ENCODE results near the gene IL17RA. TPM values are rescaled to one million over a fixed set of nuclear protein-coding genes. Genes with fewer than 3 reads are reported as not detected.

The IL17RA gene
- polyA plus RNA-seq, 1 donor from 2014 or later = 0.52 TPM

- no peaks in the 10 kb centered on the region for H3K36me3 ChIP-seq (ENCODE audit: insufficient read depth, low read length)
- H4K20me1 ChIP-seq (ENCODE audit: insufficient read depth) = no peaks in the 10 kb centered on the region
- no peaks in the 10 kb centered on the region for H3K27me3 ChIP-seq (ENCODE audit: insufficient read depth, low read depth, low read length)
- H3F3A ChIP-seq (ENCODE audit: insufficient read depth, low read length, poor library complexity, severe bottlenecking) = no peaks in the 10 kb centered on the region
- H3K9ac ChIP-seq (ENCODE audit: low read length) = no peak overlapping the region
- no peaks in the 10 kb centered on the region for H3K9me3 ChIP-seq (ENCODE audit: low read length)
- H3K4me2 ChIP-seq (ENCODE audit: low read length) = no peak overlapping the region
- H3K4me3 ChIP-seq (ENCODE audit: low read length) = no peak overlapping the region
- TF ChIP-seq TAF1 (IDR thresholded peaks at IDR 0.05; ENCODE audit: low read depth) = no peak
- TF ChIP-seq MXI1 (conservative IDR thresholded peaks at IDR 0.05; ENCODE audit: poor library complexity, severe bottlenecking) = no peak
- no peak for TF ChIP-seq RAD21 (conservative IDR thresholded peaks at IDR 0.05)
- H3K79me2 ChIP-seq (replicated peaks; ENCODE audit: insufficient read depth, low read length) = no peaks in the 10 kb centered on the region
- H3K27ac ChIP-seq (ENCODE audit: low read length) = no peak overlapping the region
- no peaks in the 10 kb centered on the region for H3K9me2 ChIP-seq (ENCODE audit: insufficient read depth, low read length)
- no peak overlapping the region for H2AFZ ChIP-seq (ENCODE audit: low read depth, low read length)
Measured at GRCh38 chr22:17109976-17110375, 25.2 kb downstream of the IL17RA start.

- Histone ChIP-seq H3K9ac (ENCODE audit: low read length) (no peak overlapping the region), H3K79me2 (replicated peaks; ENCODE audit: insufficient read depth, low read length) (no peaks in the 10 kb centered on the region), H3K27ac (ENCODE audit: low read length) (no peak overlapping the region), H4K20me1 (ENCODE audit: insufficient read depth) (no peaks in the 10 kb centered on the region), H3K36me3 (ENCODE audit: insufficient read depth, low read length) (no peaks in the 10 kb centered on the region), H3K4me2 (ENCODE audit: low read length) (no peak overlapping the region), H3K4me3 (ENCODE audit: low read length) (no peak overlapping the region), H3F3A (ENCODE audit: insufficient read depth, low read length, poor library complexity, severe bottlenecking) (no peaks in the 10 kb centered on the region), H2AFZ (ENCODE audit: low read depth, low read length) (no peak overlapping the region), H3K9me3 (ENCODE audit: low read length) (no peaks in the 10 kb centered on the region), H3K27me3 (ENCODE audit: insufficient read depth, low read depth, low read length) (no peaks in the 10 kb centered on the region), H3K9me2 (ENCODE audit: insufficient read depth, low read length) (no peaks in the 10 kb centered on the region)
- TF ChIP-seq CTCF (IDR thresholded peaks at IDR 0.05; ENCODE audit: poor library complexity, severe bottlenecking) = no peak
- no peak for TF ChIP-seq RAD21 (conservative IDR thresholded peaks at IDR 0.05)
- TF ChIP-seq EP300 (conservative IDR thresholded peaks at IDR 0.05; ENCODE audit: poor library complexity, severe bottlenecking) = no peak
- TF ChIP-seq MXI1 (conservative IDR thresholded peaks at IDR 0.05; ENCODE audit: poor library complexity, severe bottlenecking) = no peak
- no peak for TF ChIP-seq EZH2 (IDR thresholded peaks at IDR 0.05; ENCODE audit: borderline replicate concordance, insufficient read depth, low read length, poor library complexity, severe bottlenecking)
- TF ChIP-seq TAF1 (IDR thresholded peaks at IDR 0.05; ENCODE audit: low read depth) = no peak
- TF ChIP-seq POLR2AphosphoS5 (IDR thresholded peaks at IDR 0.05) = no peak
- no peak for TF ChIP-seq REST (IDR thresholded peaks at IDR 0.05; ENCODE audit: borderline replicate concordance)
- no peak for TF ChIP-seq SMC3 (conservative IDR thresholded peaks at IDR 0.05; ENCODE audit: poor library complexity)
Measured at GRCh38 chr22:17110791-17111550, 26.2 kb downstream of the IL17RA start.
